Breast epithelium (tissue), 4 donors: ENCODE results near the gene ASB3. TPM values are rescaled to one million over a fixed set of nuclear protein-coding genes. Genes with fewer than 3 reads are reported as not detected.

Experiments
- DNase-seq, 2 donors: peaks; one replicate each; pipeline ENCODE4 v3.0.0-alpha.2; 2019; ENCODE audit warnings: low spot score in 2 of 2
- H3K27ac ChIP-seq, 2 donors: fragments of 200-600 bp; sonication (generic) in 1 of 2; one replicate each; pipeline ENCODE4 v1.5.1; 2016 to 2019; ENCODE audit warnings: mild to moderate bottlenecking in 1 of 2
- H3K27me3 ChIP-seq, 2 donors: fragments of 200-600 bp; sonication (generic) in 1 of 2; one replicate each; pipeline versions ENCODE4 v1.5.1 to v1.6.0; 2017 to 2019; ENCODE audit warnings: control low read depth in 1 of 2, mild to moderate bottlenecking in 1 of 2
- H3K36me3 ChIP-seq: fragments of 200-600 bp; one replicate; pipeline ENCODE4 v1.5.1; 2019
- H3K4me1 ChIP-seq, 2 donors: fragments of 200-600 bp; sonication (generic); one replicate each; pipeline ENCODE4 v1.5.1; 2016 to 2019; ENCODE audit warnings: control low read depth in 1 of 2
- H3K4me3 ChIP-seq, 3 donors: fragments of 200-600 bp; sonication (generic); 1 replicate in 2 of 3; 2 replicates in 1 of 3; pipeline ENCODE4 v1.5.1; 2016 to 2019; ENCODE audit warnings: mild to moderate bottlenecking in 3 of 3, moderate library complexity in 2 of 3
- H3K9me3 ChIP-seq, 2 donors: fragments of 200-600 bp; sonication (generic) in 1 of 2; one replicate each; pipeline ENCODE4 v1.5.1; 2016 to 2019; ENCODE audit warnings: control low read depth in 1 of 2
- CTCF ChIP-seq, 3 donors: fragments of 450-650 bp; IDR thresholded peaks; one replicate each; pipeline ENCODE4 v1.5.1; 2016 to 2017; ENCODE audit warnings: antibody characterized with exemption in 3 of 3, mild to moderate bottlenecking in 3 of 3, moderate library complexity in 3 of 3
- POLR2A ChIP-seq: fragments of 450-650 bp; IDR thresholded peaks from one replicate; pipeline ENCODE4 v1.6.1; 2016; ENCODE audit warnings: antibody characterized with exemption, mild to moderate bottlenecking, moderate library complexity
- POLR2AphosphoS5 ChIP-seq, 3 donors: sonication (generic); formaldehyde crosslinking; IDR thresholded peaks; one replicate each; pipeline ENCODE4 v1.6.1; 2017; ENCODE audit warnings: antibody characterized with exemption in 3 of 3
- intact Hi-C: fragments of 100-400 bp; cut with DNase I; formaldehyde crosslinking; loops from one replicate; pipeline ENCODE4 v1.15.1; 2023; ENCODE audit warnings: low total_unique reads
- total RNA-seq, 3 donors: library from RNA; depleted of rRNA; stranded (reverse); fragments of >200 nt; gene quantifications; one replicate each; pipeline ENCODE4 v1.1.0, GENCODE V29; 2016

ASB3 gene
- total RNA-seq, 3 donors from 2014 or later, result 22.0 to 37.9 (median 22.7) TPM

GRCh38 chr2:53641290-53641689 is 145.5 kb downstream of the ASB3 start:
- Histone ChIP-seq H3K27me3 (no peaks in the 10 kb centered on the region), H3K4me1 (no peaks in the 10 kb centered on the region), H3K27ac (no peak overlapping the region), H3K36me3 (no peaks in the 10 kb centered on the region), H3K9me3 (no peaks in the 10 kb centered on the region), H3K4me3 (no peak overlapping the region)
- intact Hi-C loops, result no loop called here
- DNase-seq, result no peak
- TF ChIP-seq POLR2A (no peak), CTCF (IDR thresholded peaks at IDR 0.05) (no peak), POLR2AphosphoS5 (IDR thresholded peaks at IDR 0.05) (no peak)

GRCh38 chr2:53640466-53640865 is 146.3 kb downstream of the ASB3 start:
- Histone ChIP-seq H3K36me3 (no peaks in the 10 kb centered on the region), H3K9me3 (no peaks in the 10 kb centered on the region), H3K4me1 (no peaks in the 10 kb centered on the region), H3K27ac (no peak overlapping the region), H3K27me3 (no peaks in the 10 kb centered on the region), H3K4me3 (no peak overlapping the region)
- intact Hi-C loops, result no loop called here
- TF ChIP-seq CTCF (IDR thresholded peaks at IDR 0.05), result no peak
- TF ChIP-seq POLR2A, result no peak
- TF ChIP-seq POLR2AphosphoS5 (IDR thresholded peaks at IDR 0.05), result no peak
- DNase-seq, result no peak

GRCh38 chr2:53636596-53636995 is 150.2 kb downstream of the ASB3 start:
- no peaks in the 10 kb centered on the region for H3K9me3 ChIP-seq
- H3K27me3 ChIP-seq, result no peaks in the 10 kb centered on the region
- intact Hi-C loops, result no loop called here
- H3K36me3 ChIP-seq, result no peaks in the 10 kb centered on the region
- no peak overlapping the region for H3K27ac ChIP-seq
- TF ChIP-seq CTCF (IDR thresholded peaks at IDR 0.05), result no peak
- no peak for TF ChIP-seq POLR2A
- TF ChIP-seq POLR2AphosphoS5 (IDR thresholded peaks at IDR 0.05), result no peak
- no peak overlapping the region for H3K4me3 ChIP-seq
- DNase-seq, result no peak
- no peaks in the 10 kb centered on the region for H3K4me1 ChIP-seq

- H3K4me1 ChIP-seq, result no peaks in the 10 kb centered on the region
- H3K27me3 ChIP-seq, result no peaks in the 10 kb centered on the region
- intact Hi-C loops, result no loop called here
- DNase-seq, result no peak
- TF ChIP-seq POLR2A (no peak), POLR2AphosphoS5 (IDR thresholded peaks at IDR 0.05) (no peak), CTCF (IDR thresholded peaks at IDR 0.05) (no peak)
- H3K9me3 ChIP-seq, result no peaks in the 10 kb centered on the region
- H3K36me3 ChIP-seq, result no peaks in the 10 kb centered on the region
- H3K4me3 ChIP-seq, result no peak overlapping the region
- no peak overlapping the region for H3K27ac ChIP-seq
Measured at GRCh38 chr2:53636109-53636508, 150.6 kb downstream of the ASB3 start.

- TF ChIP-seq CTCF (IDR thresholded peaks at IDR 0.05) (no peak), POLR2A (no peak), POLR2AphosphoS5 (IDR thresholded peaks at IDR 0.05) (no peak)
- no peaks in the 10 kb centered on the region for H3K9me3 ChIP-seq
- intact Hi-C loops, result no loop called here
- no peaks in the 10 kb centered on the region for H3K27me3 ChIP-seq
- H3K36me3 ChIP-seq, result no peaks in the 10 kb centered on the region
- no peak overlapping the region for H3K27ac ChIP-seq
- no peak overlapping the region for H3K4me3 ChIP-seq
- no peak for DNase-seq
- H3K4me1 ChIP-seq, result no peaks in the 10 kb centered on the region
Measured at GRCh38 chr2:53635694-53636093, 151.1 kb downstream of the ASB3 start.
